Airway epithelial cell (primary cell): ENCODE measurements around the gene TPCN1. TPM values are rescaled to one million over a fixed set of nuclear protein-coding genes. Genes with fewer than 3 reads are reported as not detected.

Source experiments
- total RNA-seq: library from RNA; depleted of rRNA; stranded (reverse); fragments of >200 nt; gene quantifications from 2 replicates; pipeline ENCODE4 v1.2.3, GENCODE V29; 2015

The TPCN1 gene
- 13.2 and 20.1 TPM in 2 replicates for total RNA-seq

GRCh38 chr12:113221181-113221996 is at the start of gene TPCN1:
TPCN1 (plus strand) TSS chr12:113221464; CDS start chr12:113226853, 5,389 bp downstream.

GRCh38 chr12:113185180-113186032 is 35.9 kb upstream of the TPCN1 start, which contains the start of the genes DDX54 and RITA1:
DDX54 (minus strand) TSS chr12:113185478; CDS start chr12:113185451, 27 bp downstream.
RITA1 (plus strand) TSS chr12:113185721; CDS start chr12:113186747, 1,026 bp downstream.

DNA sequence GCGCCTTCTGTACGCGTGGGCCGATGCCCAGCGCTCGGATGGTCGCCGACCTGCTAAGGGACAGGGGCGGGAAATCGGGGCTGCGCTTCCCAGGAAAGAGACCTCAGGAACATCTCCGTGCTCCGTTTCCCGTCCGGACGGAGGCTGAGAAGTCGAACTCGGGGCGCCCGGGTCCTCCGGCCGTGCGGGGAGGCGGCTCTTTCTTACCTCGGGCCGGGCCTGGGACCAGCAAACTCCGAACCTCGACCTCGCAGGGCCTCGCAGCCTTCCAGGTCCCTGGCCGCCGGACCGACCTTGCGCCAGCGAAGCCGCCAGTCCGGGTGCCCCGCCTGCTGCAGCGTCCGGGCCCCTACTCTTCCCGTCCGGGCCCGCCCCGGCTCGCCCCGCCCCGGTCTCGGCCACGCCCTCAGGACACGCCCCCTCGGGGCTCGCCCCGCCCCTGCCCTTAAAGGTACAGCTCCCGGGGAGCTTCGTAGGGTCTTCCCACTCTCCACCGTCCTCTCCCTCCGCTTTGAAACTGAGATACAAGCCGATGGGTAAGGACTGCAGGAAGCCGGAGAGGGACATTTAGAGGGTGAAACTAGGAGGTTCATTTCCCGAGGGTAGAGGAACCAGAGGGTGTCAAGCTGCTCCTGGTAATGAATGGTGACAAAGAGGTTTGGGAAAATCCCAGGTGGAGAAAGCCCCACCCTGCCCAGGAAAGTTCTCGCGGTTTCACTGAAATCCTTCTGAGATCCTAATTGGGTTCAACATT is 113.7 kb downstream of the TPCN1 start, which contains the start of gene SLC8B1:
TSS of gene SLC8B1 (minus strand) at position 324 of the 754 bp plus-strand sequence. CDS start 2,231 bp downstream, outside the sequence.

Other genes with a start within 250 kb of the TPCN1 start
- 0.33 and 0.42 TPM in 2 replicates for gene OAS2, start 242.9 kb upstream of the TPCN1 start, total RNA-seq
- not detected in 2 replicates for gene DTX1, start 164.7 kb upstream of the TPCN1 start, total RNA-seq
- gene RASAL1, start 85.7 kb upstream of the TPCN1 start, total RNA-seq = 0.60 and 1.1 TPM in 2 replicates
- gene CFAP73, start 71.7 kb upstream of the TPCN1 start, total RNA-seq = not detected in 2 replicates
- gene DDX54, start 36.0 kb upstream of the TPCN1 start, total RNA-seq = 73.8 and 100 TPM in 2 replicates
- 23.9 and 28.4 TPM in 2 replicates for gene RITA1, start 35.7 kb upstream of the TPCN1 start, total RNA-seq
- 10.1 and 13.4 TPM in 2 replicates for gene SLC8B1, start 113.6 kb downstream of the TPCN1 start, total RNA-seq
- 14.7 and 17.4 TPM in 2 replicates for gene PLBD2, start 137.1 kb downstream of the TPCN1 start, total RNA-seq
- gene SDS, start 182.4 kb downstream of the TPCN1 start, total RNA-seq = not detected in 2 replicates
- gene SDSL, start 200.9 kb downstream of the TPCN1 start, total RNA-seq = 2.3 and 4.2 TPM in 2 replicates